ENCODE data around the gene BTBD6.

DNA sequence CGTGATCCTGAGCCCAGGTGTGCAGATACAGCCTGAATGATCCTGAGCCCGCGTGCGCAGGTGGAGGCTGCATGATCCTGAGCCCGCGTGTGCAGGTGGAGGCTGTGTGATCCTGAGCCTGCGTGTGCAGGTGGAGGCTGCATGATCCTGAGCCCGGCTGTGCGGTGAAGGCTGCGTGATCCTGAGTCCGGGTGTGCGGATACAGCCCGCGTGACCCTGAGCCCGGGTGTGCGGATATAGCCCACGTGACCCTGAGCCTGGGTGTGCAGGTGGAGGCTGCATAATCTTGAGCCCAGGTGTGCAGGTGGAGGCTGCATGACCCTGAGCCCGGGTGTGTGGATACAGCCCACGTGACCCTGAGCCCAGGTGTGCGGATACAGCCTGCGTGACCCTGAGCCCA, 32.2 kb downstream of the BTBD6 start:
- TF ChIP-seq POLR2AphosphoS5 (IDR thresholded peaks at IDR 0.05; ENCODE audit: low read depth, low read length): no peak
- TF ChIP-seq TAF1 (IDR thresholded peaks at IDR 0.05; ENCODE audit: borderline replicate concordance, insufficient read depth, low read length): no peak
- TF ChIP-seq FOXP2 (optimal IDR thresholded peaks at IDR 0.05; ENCODE audit: borderline replicate concordance, extremely low read depth, extremely low read length, insufficient read depth): no peak
- TF ChIP-seq SIN3A (IDR thresholded peaks at IDR 0.05; ENCODE audit: borderline replicate concordance, insufficient read depth, low read length): no peak
- TF ChIP-seq, protein P1, sequence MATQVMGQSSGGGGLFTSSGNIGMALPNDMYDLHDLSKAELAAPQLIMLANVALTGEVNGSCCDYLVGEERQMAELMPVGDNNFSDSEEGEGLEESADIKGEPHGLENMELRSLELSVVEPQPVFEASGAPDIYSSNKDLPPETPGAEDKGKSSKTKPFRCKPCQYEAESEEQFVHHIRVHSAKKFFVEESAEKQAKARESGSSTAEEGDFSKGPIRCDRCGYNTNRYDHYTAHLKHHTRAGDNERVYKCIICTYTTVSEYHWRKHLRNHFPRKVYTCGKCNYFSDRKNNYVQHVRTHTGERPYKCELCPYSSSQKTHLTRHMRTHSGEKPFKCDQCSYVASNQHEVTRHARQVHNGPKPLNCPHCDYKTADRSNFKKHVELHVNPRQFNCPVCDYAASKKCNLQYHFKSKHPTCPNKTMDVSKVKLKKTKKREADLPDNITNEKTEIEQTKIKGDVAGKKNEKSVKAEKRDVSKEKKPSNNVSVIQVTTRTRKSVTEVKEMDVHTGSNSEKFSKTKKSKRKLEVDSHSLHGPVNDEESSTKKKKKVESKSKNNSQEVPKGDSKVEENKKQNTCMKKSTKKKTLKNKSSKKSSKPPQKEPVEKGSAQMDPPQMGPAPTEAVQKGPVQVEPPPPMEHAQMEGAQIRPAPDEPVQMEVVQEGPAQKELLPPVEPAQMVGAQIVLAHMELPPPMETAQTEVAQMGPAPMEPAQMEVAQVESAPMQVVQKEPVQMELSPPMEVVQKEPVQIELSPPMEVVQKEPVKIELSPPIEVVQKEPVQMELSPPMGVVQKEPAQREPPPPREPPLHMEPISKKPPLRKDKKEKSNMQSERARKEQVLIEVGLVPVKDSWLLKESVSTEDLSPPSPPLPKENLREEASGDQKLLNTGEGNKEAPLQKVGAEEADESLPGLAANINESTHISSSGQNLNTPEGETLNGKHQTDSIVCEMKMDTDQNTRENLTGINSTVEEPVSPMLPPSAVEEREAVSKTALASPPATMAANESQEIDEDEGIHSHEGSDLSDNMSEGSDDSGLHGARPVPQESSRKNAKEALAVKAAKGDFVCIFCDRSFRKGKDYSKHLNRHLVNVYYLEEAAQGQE (IDR thresholded peaks at IDR 0.05; ENCODE audit: insufficient read depth in 1 of 2, low read depth in 2 of 2, low read length in 2 of 2): no peak
